GM11168 (cell line): Measurements from ENCODE around the gene MARCHF3.

ENCODE experiments used
- in situ Hi-C: fragments of 300-500 bp; cut with MboI; formaldehyde crosslinking; loops from one replicate; pipeline ENCODE4 v1.12.0; 2022; ENCODE audit warnings: low sequenced_read_pairs; ENCODE audit not compliant: unreplicated experiment

The MARCHF3 gene

DNA sequence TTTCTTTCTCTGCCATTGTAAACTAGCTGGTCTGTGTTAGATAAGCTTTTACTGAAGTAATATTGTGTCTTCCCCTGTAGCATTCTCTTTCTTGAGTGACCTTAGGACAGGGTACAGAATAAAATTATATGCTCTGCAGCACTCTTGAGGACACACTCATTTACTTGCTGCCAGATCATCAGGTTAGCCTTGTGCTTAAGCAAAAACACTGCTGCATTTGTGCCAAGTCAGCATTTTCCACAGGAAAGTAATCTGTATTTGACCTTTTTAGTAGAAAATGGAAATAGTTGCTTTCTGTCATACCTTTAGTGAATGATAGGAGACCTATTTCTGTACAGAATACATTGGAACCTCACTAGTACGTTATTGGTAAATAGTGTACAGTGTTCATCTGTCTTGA is 199.2 kb downstream of the MARCHF3 start:
- in situ Hi-C loops, result no loop called here

DNA sequence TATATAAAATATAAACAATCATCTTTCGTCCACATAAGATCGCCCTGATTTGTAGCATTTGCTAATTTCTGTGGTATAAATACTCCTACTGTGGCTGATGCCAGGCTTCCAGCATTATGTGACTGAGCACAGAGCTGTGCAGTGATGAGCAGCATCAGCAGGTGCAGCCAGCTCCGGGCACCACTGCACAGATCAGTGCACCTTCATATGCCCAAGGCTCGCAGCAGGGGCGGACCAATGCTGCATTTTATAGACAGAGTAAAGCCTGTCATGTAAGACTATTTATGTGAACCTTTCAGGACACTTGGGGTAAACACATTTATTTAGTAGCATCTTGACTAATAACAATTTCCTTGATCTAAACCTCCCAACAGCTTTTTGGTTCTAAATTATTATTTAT is 200.3 kb downstream of the MARCHF3 start:
- in situ Hi-C loops, result no loop called here

DNA sequence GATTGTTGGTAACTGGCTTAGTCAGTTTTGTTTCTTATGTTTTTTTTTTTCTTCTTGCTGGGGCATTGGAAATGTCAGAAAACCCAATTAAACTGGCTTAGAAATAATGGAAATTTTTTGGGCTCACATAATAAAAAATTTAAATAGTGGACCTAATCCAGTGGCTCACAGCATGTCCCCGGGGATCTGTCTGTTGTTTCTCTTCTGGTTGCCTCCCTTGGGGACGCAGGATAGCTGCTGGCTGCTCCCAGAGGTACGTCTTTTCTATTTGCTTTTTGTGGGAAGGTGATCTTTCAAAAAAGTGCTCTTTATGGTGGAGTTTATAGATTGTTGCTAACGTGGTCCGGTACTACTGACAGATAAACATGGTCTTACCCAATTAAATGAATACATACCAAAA is 201.3 kb downstream of the MARCHF3 start:
- in situ Hi-C loops, result no loop called here

DNA sequence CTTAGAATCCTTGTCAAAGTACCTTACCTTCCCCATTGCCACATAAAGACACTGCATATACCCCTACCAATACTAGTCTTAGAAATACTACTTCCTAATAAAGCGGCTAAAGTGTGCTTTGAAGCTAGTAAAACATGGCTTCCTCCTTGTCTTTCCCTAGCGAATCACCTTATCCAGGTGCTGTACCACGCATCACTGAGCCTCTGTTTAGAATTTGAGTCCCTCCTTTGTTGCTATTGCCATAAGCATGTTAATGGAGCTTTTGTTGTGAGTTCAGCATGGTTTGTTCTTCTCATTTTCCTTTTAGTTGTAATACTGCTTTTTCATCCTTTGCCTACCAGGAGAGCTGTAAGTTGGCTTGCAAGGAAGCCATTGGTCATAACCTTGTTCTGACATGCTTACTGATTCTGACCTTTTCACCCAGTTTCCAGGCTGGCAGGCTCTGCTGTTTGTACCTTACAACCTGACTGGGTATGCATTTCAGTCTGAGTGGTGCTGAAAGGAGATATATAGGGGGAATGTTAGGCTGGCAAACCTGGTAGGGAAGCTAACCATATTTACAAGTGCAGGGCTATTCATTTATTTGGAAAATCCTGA is 203.6 kb downstream of the MARCHF3 start:
- in situ Hi-C loops, result no loop called here

DNA sequence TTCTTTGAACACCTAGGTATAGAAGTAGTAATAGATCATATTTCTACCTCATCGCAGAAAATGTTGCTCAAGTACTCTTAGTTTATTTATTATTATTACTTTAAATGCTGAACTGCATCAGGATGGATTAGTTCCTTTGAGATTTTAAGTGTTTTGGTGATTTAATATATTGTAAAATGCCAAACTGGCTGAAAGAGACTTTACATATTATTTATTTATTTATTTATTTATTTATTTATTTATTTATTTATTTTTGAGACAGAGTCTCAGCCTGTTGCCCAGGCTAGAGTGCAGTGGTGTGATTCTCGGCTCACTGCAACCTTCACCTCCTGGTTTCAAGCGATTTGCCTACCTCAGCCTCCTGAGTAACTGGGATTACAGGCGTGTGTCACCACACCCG is 211.1 kb downstream of the MARCHF3 start:
- in situ Hi-C loops, result no loop called here

DNA sequence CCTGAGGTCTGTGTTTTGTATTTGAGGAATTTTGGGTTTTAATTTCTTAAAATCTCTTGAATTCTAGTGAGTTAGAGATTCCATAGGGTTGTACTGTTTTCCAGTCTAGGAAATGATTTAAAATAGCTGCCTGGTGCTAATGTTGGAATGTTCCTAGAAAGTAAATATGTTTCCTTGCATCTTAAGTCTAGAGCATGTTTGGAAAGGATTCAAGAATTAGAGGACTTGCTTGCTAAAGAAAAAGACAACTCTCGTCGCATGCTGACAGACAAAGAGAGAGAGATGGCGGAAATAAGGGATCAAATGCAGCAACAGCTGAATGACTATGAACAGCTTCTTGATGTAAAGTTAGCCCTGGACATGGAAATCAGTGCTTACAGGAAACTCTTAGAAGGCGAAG is 211.6 kb downstream of the MARCHF3 start:
- in situ Hi-C loops, result no loop called here
